SH-SY5Y (cell line): ENCODE data around the gene ERAS.

Experiments used
- GATA2 ChIP-seq: IDR thresholded peaks from 2 replicates; pipeline ENCODE4 v1.6.1; 2011; ENCODE audit warnings: mild to moderate bottlenecking, low read depth, low read length
- GATA3 ChIP-seq: IDR thresholded peaks from 2 replicates; pipeline ENCODE4 v1.6.1; 2011; ENCODE audit warnings: low read depth, mild to moderate bottlenecking, low read length, moderate library complexity

The ERAS gene, protein sequence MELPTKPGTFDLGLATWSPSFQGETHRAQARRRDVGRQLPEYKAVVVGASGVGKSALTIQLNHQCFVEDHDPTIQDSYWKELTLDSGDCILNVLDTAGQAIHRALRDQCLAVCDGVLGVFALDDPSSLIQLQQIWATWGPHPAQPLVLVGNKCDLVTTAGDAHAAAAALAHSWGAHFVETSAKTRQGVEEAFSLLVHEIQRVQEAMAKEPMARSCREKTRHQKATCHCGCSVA

DNA sequence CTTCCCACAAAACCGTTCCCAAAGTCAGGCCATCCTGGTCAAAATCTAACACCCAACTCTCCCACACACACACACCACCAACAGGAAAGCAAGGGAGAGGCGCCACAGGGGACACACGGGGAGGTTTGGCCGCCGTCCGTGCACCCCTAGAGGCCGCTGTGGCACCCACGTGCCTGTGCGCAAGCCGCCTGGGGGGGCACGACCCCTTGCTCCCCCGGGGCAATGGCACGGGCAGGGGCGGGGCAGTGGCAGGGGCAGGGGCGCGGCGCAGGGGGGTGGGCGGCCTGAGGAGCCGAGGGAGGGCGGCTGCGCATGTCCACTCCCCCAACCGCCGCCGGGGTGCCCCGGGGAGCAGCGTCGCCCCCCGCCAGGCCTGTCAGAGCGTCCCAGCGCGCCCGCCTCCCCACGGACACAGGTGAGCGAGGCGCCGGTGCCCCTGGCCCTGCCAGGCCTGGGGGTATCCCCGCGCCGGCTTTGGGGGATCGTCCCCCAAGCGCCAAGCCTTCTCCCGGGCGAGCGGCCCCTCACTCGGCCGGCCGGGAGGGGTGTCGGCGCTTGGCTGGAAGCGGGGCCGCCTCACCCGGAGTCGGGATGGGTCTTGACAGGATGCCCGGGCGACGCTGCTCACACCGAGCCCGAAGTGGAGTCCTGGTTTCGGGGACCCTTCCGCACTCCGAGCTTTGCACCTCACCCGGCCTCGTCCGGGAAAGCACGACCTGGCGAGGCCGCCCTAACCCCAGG lies at the start of gene ERAS:
TSS of gene ERAS (plus strand) at position 379 of the 741 bp plus-strand sequence. CDS start 2,611 bp downstream, outside the sequence.
- TF ChIP-seq GATA3 = no peak
- TF ChIP-seq GATA2 = no peak

DNA sequence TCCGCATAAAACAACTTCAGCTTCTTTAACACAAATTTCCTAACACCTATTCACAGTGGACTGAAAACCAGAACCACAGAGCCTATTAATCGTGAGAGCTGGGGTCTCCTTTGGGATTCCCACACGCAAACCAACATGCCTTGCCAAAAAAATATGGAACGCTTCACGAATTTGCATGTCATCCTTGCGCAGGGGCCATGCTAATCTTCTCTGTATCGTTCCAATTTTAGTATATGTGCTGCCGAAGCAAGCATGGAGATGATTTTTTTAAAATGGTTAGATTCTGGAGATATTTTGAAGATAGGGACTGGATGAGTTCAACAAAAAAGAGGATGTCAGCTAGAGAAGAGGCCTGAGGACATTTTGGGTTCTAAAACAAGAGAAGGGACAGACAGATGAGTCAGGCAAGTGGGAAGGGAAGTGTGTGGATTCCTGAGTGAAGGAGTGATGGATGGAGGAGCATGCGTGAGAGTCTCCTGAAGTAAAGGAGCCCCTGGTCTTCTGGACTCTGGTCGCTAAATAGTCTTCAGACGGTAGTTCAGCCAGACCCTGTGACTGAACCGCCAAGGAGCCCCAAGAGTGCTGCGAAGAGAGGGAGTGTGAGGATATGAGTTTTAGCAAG lies 49.4 kb upstream of the ERAS start:
- TF ChIP-seq GATA3 (no peak), GATA2 (no peak)

DNA sequence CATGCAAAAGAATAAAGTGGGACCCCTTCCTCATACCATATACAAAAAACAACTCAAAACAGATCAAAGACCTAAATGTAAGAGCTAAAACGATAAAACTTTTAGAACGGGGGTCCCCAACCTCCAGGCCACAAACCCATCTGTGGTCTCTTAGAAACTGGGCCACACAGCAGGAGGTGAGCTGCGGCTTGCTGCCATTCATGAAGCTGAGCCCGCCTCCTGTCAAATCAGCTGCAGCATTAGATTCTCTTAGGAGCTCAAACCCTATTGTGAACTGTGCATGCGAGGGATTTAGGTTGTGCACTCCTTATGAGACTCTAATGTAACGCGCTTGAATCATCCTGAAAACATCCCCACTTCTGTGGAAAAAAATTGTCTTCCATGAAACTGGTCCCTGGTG lies 46.9 kb upstream of the ERAS start:
- TF ChIP-seq GATA2 (no peak), GATA3 (no peak)

DNA sequence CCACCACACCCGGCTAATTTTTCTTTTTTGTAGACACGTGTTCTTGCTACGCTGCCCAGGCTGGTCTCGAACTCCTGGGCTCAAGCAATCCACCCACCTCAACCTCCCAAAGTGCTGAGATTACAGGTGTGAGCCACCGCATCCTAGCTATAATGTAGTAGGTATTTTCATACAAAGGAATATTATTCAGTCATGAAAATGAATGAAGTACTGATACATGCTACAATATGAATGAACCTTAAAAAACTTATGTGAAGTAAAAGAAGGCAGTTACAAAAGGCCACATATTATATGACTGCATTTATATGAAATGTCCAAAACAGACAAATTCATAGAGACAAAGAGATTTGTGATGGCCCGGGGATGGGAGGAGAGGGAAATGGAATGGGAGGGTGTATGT lies 44.6 kb upstream of the ERAS start:
- TF ChIP-seq GATA2 = no peak
- TF ChIP-seq GATA3 = no peak

DNA sequence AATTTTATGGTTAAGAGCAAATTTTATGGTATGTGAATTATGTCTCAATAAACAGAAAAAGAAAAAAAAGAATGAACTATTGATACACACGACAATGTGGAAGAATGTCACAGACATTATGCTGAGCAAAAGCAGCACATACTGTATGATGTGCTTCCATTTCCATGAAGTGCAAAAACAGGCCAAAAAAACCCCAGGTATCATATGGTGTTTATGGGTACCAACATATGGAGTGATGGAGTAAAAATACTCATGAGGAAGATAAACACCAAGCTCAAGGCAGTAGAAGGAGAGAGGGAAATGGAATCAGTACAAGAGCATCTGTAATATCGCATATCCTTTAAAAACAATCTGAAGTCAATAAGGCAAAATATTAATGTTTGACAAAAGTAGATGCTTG lies 44.1 kb upstream of the ERAS start:
- TF ChIP-seq GATA3 = no peak
- no peak for TF ChIP-seq GATA2

DNA sequence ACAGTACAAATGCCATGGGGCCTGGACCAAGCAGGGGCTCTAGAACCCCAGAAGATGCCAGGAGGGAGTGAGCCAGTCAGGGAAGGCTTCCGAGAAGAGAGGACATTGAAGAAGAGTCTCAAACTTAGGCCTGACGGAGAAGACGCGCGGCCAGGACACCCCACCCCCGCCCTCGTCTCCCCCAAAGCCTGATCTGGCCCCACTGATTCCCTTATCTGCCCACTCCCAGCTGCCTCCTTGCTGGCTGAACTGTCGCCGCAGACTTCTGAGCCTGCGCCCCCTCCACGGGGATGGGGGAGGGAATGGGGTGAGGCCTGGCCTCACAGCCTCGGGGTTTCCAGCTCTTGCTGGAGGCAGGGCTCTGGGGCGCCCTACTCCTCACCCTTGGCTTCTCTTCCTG lies 43.5 kb upstream of the ERAS start:
- TF ChIP-seq GATA3 (no peak), GATA2 (no peak)

DNA sequence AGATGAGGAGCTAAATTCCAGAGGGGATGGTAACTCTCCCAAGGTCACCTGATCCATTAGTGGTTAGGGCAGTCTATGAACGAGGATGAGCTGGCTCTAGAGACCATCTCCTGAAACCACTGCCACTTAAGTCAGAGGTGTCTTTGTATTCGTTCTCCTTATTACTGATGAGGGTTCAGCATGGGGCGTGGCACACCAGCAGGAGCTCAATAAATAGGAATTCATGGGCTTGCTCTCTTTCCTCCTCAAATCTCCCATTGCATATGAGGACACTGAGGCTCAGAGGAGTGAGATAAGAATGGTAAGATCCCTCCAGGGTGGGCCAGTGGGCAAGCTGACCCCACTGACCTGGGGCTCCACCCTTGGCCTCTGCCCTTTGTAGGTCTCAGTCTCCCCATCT lies 41.6 kb upstream of the ERAS start:
- no peak for TF ChIP-seq GATA2
- TF ChIP-seq GATA3 = no peak

DNA sequence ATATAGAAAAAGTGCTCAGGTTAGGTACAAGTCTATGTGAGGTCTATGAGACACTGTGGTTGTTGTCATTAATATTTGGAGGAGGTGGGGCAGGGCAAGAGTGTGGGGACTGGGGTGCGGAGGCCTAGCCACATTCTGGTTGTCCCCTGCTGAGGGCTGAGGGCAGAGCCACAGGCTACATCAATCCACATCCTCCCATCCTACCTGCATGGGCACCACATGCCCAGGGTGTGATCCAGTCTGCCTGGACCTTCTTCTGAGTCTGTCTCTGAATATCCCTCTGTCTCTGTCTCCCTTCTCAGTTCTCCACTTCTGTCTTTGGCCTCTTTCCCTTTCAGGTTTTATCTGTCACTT lies 41.1 kb upstream of the ERAS start:
- no peak for TF ChIP-seq GATA3
- no peak for TF ChIP-seq GATA2

DNA sequence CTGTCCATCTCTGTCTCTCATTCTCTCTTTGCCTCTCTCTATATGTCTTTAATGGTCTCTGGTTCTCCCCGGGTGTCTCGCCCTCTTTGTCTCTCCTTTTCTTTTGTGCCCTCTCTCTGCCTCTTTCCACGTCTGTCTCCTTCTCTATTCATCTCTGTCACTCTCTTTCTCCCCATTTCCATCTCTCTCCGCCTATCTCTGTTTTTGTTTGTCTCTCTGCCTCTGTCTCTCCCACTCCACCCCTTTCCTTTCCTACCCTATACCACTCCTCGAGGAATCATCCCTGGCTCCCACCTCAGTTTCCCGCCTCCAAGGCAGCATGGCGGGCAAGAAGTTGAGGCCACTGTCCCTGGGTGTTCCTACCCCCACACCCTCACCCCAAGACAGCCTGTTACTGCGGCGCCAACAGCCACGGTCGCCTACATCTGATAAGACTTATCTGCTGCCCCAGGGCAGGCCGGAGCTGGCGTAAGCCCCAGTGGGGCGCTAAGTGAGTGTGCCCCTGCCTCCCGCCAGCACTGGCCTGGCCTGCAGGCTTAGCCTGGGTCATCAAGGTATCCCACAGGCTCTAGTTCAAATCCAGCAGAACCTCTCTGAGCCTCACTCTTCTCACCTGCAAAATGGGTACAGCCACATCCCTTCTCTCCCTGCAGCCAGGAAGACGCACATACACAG lies 40.6 kb upstream of the ERAS start:
- TF ChIP-seq GATA2 = no peak
- TF ChIP-seq GATA3 = no peak

DNA sequence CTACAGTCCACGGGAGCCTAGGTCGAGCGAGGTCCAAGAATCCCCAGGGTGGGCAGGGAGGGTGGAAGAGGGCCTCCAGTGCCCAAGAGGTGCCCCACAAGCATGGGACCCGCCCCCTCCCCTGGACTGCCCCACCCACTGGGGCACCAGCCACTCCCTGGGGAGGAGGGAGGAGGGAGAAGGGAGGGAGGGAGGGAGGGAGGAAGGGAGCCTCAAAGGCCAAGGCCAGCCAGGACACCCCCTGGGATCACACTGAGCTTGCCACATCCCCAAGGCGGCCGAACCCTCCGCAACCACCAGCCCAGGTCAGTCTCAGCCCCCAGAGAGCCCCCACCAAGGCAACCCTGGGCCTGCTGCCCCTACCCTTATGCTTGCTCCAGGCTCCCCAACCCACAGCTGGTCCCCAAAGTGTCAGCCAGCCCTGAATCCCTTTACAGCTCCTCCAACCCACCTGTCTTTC lies 39.9 kb upstream of the ERAS start, which contains the start of gene GATA1:
TSS of gene GATA1 (plus strand) at position 250 of the 460 bp plus-strand sequence. CDS start 4,520 bp downstream, outside the sequence.
- TF ChIP-seq GATA3 (no peak), GATA2 (no peak)

DNA sequence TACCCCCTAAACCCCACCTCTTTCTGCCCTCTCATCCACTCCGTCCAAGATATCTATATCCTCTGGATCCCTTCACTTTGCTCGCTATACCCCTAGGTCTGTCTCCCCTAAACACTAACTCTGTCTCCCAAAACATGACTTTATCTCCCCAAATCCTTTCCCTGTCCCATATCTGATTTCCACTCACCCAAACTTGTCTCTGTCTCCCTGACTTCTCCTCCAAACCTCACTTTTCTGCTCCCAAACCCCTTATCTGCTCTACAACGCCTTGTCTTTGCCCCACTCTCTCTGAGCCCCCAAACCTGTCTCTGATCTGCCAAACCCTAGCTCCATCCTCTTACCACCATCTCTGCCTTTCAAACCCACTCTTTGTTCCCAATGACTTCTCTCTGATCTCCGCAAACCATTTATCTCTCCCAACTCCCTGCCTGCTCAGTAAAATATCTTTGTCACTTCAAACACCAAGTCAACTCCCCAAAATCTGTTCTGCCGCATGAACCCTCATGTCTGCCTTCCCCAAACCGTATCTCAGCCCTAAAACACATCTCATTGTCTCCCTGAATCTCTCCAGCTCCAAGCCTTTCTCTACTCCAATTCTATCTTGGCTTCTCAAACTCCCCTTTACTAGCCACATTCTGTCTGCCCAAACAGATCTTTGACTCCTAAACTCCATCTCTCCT lies 39.3 kb upstream of the ERAS start:
- TF ChIP-seq GATA2 (no peak), GATA3 (no peak)

DNA sequence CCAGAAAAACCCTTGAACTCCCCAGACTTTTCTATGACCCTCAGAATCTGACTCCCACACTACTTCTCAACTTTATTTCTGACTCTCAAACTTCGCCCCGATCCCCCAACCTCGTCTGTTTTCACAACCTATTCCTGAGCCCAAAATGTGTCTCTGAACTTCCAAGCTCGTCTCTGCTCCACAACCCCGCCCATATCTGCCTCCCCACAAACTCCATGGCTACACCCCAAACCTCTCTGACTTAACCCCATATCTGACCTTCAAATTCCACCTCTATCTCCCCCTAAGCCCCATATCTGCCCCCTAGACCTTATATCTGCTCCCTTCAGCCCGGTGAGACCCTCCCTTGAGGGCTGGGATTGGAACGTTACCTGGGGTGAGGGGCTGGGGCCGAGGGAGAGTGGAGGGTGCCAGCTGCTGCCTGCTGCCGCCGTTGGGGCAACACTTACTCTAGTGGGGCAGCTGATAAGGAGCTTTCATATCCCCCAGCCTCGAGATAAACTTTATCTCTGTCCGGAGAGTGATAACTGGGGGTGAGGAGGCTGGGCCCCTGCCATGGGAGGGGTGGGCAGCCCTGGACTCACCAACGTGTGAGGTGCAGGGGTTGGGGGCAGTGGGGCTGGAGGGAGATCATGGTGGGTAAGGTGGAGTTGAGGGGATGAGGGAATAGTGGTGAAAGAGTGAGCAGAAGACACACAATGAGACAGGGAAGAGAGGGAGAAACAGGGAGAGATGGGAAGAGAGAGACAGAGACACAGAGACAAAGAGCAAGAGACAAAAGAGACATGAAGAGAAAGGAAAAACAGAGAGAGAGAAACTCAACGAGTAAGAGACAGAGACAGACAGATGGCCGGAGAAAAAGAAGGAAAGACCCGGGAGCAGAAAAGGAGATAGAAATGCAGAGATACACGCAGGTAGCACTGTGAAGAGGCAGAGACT lies 38.5 kb upstream of the ERAS start:
- TF ChIP-seq GATA3 (no peak), GATA2 (no peak)

DNA sequence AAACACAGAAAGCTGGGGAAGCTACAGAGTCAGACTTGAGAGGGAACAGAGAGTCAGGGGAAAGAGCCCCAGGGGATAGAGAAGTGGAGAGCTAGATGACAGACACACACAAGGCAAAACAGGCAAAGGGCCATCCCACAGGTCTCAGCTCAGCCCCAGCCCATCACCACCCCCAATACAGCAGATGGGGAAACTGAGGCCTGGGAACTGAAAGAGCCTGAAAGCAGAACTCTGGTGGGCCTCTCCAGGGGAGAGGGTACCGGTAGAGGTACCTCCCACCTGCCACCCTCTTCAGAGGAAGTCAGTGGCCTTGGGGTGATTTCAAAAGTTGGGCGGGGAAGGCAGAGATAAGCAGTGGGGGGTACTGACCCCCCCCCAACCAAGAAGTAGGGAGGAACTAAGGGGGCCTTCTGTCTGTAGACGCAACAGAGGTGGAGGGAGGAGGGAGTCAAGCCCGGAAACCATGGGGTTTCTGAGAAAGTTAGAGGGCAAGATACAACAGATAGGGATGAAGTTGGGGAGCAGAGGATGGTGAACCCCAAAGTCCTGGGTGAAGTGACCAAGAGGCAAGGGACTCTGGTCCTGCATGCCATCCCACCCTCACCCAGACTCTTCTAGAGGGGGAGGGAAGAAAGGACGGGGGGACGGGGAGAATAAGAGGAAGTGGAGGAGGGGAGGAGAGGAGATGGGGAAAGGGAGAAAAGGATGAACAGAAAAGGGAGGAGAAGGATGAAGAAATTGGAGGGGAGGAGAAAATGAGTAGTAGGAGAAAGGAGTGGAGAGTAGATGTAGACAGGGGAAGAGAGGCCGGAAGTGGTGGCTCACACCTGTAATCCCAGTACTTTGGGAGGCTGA lies 36.7 kb upstream of the ERAS start:
- TF ChIP-seq GATA2 (no peak), GATA3 (no peak)

DNA sequence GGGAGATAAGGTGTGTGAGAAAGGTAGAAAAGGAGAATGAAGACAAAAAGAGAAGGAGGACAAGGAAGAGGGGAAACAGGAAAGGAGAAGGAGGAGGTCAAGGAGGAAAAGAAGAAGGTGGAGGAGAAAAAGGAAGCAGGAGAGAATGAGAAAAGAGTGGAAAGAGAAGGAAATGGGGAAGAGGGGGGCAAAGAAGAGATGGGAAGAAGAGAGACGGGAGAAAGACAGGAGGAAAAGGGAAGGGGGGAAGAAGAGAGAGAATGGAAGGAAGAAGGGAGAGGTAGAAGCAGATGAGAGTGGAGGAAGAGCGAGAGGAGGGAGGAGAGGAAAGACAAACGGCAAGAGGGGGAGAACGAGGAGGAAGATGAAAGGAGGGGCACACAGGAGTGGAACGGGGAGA lies 35.8 kb upstream of the ERAS start:
- no peak for TF ChIP-seq GATA2
- TF ChIP-seq GATA3 = no peak
